HCT116 (cell line): ENCODE data around the gene ZFP36L2. TPM values are rescaled to one million over a fixed set of nuclear protein-coding genes. Genes with fewer than 3 reads are reported as not detected.

Source experiments
- ATAC-seq: fragments of 200-7000 bp; cut with Tn5 transposase; 2 replicates; pipeline ENCODE4 v1.9.1; 2020; ENCODE audit warnings: mild to moderate bottlenecking, moderate library complexity
- BruUV-seq: library from RNA; stranded (reverse); fragments of 400-500 nt; replicated peaks from 2 replicates; lab custom pipeline; 2021; lab: Mats Ljungman, UMichigan
- CTCF ChIA-PET: fragments of 300-600 bp; sonication (Branson Sonifier 250); formaldehyde crosslinking; loops from one replicate; lab custom pipeline; 2021; ENCODE audit warnings: antibody characterized with exemption; lab: Charles Lee
- POLR2A ChIA-PET: fragments of 300-600, 350-600 bp; sonication (Branson Sonifier 250); formaldehyde crosslinking; loops from one replicate; lab custom pipeline; 2021; ENCODE audit warnings: antibody characterized with exemption; lab: Charles Lee
- RAD21 ChIA-PET, 2 experiments: fragments of 300-600 bp; sonication (Branson Sonifier 250); formaldehyde crosslinking; loops; one replicate each; lab custom pipeline; 2023; ENCODE audit warnings: low total read pairs in 2 of 2; ENCODE audit not compliant: uncharacterized antibody in 2 of 2, unreplicated experiment in 2 of 2, low non-redundant PET in 1 of 2; lab: Charles Lee
- DNase-seq: peaks from one replicate; pipeline ENCODE4 v3.0.0-alpha.2; 2010; ENCODE audit warnings: low read depth, low spot score
- H2AFZ ChIP-seq: fragments of 200-600 bp; shearing (Covaris generic), sonication (generic); 2 replicates; pipeline ENCODE4 v1.6.1; 2017; ENCODE audit warnings: low read depth, mixed run types, mixed read lengths, antibody characterized with exemption, low read length; ENCODE audit not compliant: poor library complexity, severe bottlenecking
- H3K27ac ChIP-seq: 2 replicates; pipeline ENCODE4 v1.5.1; 2012; ENCODE audit warnings: low read depth, low read length
- H3K27me3 ChIP-seq: fragments of 200-600 bp; sonication (generic); 2 replicates; pipeline ENCODE4 v1.6.1; 2016; ENCODE audit warnings: mixed run types, low read length, mixed read lengths; ENCODE audit not compliant: insufficient read depth
- H3K36me3 ChIP-seq, 2 experiments: fragments of 200-500 bp in 1 of 2; fragments of 200-600 bp in 1 of 2; sonication (Bioruptor generic) in 1 of 2; sonication (generic) in 1 of 2; 2 replicates each; pipeline versions ENCODE4 v1.5.1 to v1.6.1; 2014 to 2016; ENCODE audit warnings: low read length in 2 of 2, inconsistent platforms in 1 of 2, mixed read lengths in 1 of 2, mixed run types in 1 of 2; ENCODE audit not compliant: insufficient read depth in 2 of 2, control insufficient read depth in 1 of 2
- H3K4me1 ChIP-seq, 2 experiments: fragments of 200-600 bp in 1 of 2; sonication (generic) in 1 of 2; 2 replicates each; pipeline versions ENCODE4 v1.5.1 to v1.6.1; 2012 to 2017; ENCODE audit warnings: low read length in 2 of 2, inconsistent platforms in 1 of 2, mild to moderate bottlenecking in 1 of 2, mixed read lengths in 1 of 2, mixed run types in 1 of 2, moderate library complexity in 1 of 2; ENCODE audit not compliant: insufficient read depth in 2 of 2, control insufficient read depth in 1 of 2
- H3K4me2 ChIP-seq: fragments of 200-600 bp; sonication (generic); 2 replicates; pipeline ENCODE4 v1.6.1; 2017; ENCODE audit warnings: mixed run types, low read length, mixed read lengths
- H3K4me3 ChIP-seq, 2 experiments: fragments of 200-600 bp in 1 of 2; sonication (generic) in 1 of 2; replicated peaks in 1 of 2; 2 replicates each; pipeline ENCODE4 v1.5.1; 2011 to 2016; ENCODE audit warnings: low read length in 2 of 2, control low read depth in 1 of 2, low read depth in 1 of 2, mild to moderate bottlenecking in 1 of 2, mixed read lengths in 1 of 2, mixed run types in 1 of 2
- H3K79me2 ChIP-seq: fragments of 200-600 bp; sonication (generic); 2 replicates; pipeline ENCODE4 v1.6.1; 2017; ENCODE audit warnings: mild to moderate bottlenecking, mixed run types, low read length, moderate library complexity, mixed read lengths; ENCODE audit not compliant: insufficient read depth
- H3K9ac ChIP-seq: fragments of 200-600 bp; sonication (generic); 2 replicates; pipeline ENCODE4 v1.6.1; 2016; ENCODE audit warnings: low read length, mixed read lengths
- H3K9me2 ChIP-seq: fragments of 200-600 bp; sonication (generic), shearing (Covaris generic); 2 replicates; pipeline ENCODE4 v1.6.1; 2017; ENCODE audit warnings: mixed run types, mild to moderate bottlenecking, moderate library complexity; ENCODE audit not compliant: insufficient read depth
- H3K9me3 ChIP-seq, 2 experiments: fragments of 200-500 bp in 1 of 2; fragments of 200-600 bp in 1 of 2; sonication (Bioruptor generic) in 1 of 2; sonication (generic) in 1 of 2; 2 replicates each; pipeline ENCODE4 v1.6.1; 2014 to 2017; ENCODE audit warnings: low read length in 2 of 2, mixed read lengths in 2 of 2, inconsistent platforms in 1 of 2, low read depth in 1 of 2, mild to moderate bottlenecking in 1 of 2, mixed run types in 1 of 2, moderate library complexity in 1 of 2; ENCODE audit not compliant: control insufficient read depth in 1 of 2, insufficient read depth in 1 of 2
- H4K20me1 ChIP-seq: fragments of 200-600 bp; sonication (generic), shearing (Covaris generic); 2 replicates; pipeline ENCODE4 v1.6.1; 2017; ENCODE audit warnings: mixed run types, mild to moderate bottlenecking, moderate library complexity; ENCODE audit not compliant: insufficient read depth
- EGR1 ChIP-seq: IDR thresholded peaks from 2 replicates; pipeline ENCODE4 v1.6.1; 2012; ENCODE audit warnings: low read depth
- JUND ChIP-seq: IDR thresholded peaks from 2 replicates; pipeline ENCODE4 v1.6.1; 2012
- POLR2A ChIP-seq: IDR thresholded peaks from 2 replicates; pipeline ENCODE4 v1.7.0; 2011; ENCODE audit warnings: borderline replicate concordance; ENCODE audit not compliant: insufficient read depth, insufficient read length; ENCODE audit errors: extremely low read depth
- POLR2AphosphoS5 ChIP-seq: IDR thresholded peaks from 2 replicates; pipeline ENCODE4 v1.6.1; 2011; ENCODE audit warnings: mild to moderate bottlenecking, low read depth, low read length, moderate library complexity
- RAD21 ChIP-seq: IDR thresholded peaks from 2 replicates; pipeline ENCODE4 v1.6.1; 2012; ENCODE audit warnings: low read depth, mild to moderate bottlenecking
- SIN3A ChIP-seq: IDR thresholded peaks from 2 replicates; pipeline ENCODE4 v1.6.1; 2012; ENCODE audit warnings: low read depth
- SP1 ChIP-seq: IDR thresholded peaks from 2 replicates; pipeline ENCODE4 v1.6.1; 2012; ENCODE audit warnings: low read depth
- SRF ChIP-seq: IDR thresholded peaks from 2 replicates; pipeline ENCODE4 v1.6.1; 2012; ENCODE audit warnings: low read depth
- YY1 ChIP-seq: IDR thresholded peaks from 2 replicates; pipeline ENCODE4 v1.6.1; 2011; ENCODE audit warnings: low read length, low read depth, moderate library complexity, mild to moderate bottlenecking; ENCODE audit not compliant: insufficient replicate concordance; ENCODE audit errors: extremely low read depth
- ZFX ChIP-seq: fragments of 450-650 bp; IDR thresholded peaks from 2 replicates; pipeline ENCODE4 v1.6.1; 2017
- intact Hi-C: fragments of 100-400 bp; cut with micrococcal nuclease; formaldehyde crosslinking; loops from 2 replicates; pipeline ENCODE4 v1.10.0; 2022
- total RNA-seq: library from RNA; stranded (reverse); gene quantifications from one replicate; pipeline ENCODE4 v1.2.1, GENCODE V29; 2021; ENCODE audit not compliant: unreplicated experiment
- TF ChIP-seq, protein P1 (sequence below): IDR thresholded peaks from 2 replicates; pipeline ENCODE4 v1.6.1; 2011; ENCODE audit warnings: mild to moderate bottlenecking, low read length, moderate library complexity; ENCODE audit not compliant: insufficient replicate concordance; ENCODE audit errors: extremely low read depth
- TF ChIP-seq, protein P2 (sequence below): IDR thresholded peaks from 2 replicates; pipeline ENCODE4 v1.6.1; 2012

ZFP36L2 gene
- total RNA-seq, 1 experiment from 2014 or later: 30.3 TPM

DNA sequence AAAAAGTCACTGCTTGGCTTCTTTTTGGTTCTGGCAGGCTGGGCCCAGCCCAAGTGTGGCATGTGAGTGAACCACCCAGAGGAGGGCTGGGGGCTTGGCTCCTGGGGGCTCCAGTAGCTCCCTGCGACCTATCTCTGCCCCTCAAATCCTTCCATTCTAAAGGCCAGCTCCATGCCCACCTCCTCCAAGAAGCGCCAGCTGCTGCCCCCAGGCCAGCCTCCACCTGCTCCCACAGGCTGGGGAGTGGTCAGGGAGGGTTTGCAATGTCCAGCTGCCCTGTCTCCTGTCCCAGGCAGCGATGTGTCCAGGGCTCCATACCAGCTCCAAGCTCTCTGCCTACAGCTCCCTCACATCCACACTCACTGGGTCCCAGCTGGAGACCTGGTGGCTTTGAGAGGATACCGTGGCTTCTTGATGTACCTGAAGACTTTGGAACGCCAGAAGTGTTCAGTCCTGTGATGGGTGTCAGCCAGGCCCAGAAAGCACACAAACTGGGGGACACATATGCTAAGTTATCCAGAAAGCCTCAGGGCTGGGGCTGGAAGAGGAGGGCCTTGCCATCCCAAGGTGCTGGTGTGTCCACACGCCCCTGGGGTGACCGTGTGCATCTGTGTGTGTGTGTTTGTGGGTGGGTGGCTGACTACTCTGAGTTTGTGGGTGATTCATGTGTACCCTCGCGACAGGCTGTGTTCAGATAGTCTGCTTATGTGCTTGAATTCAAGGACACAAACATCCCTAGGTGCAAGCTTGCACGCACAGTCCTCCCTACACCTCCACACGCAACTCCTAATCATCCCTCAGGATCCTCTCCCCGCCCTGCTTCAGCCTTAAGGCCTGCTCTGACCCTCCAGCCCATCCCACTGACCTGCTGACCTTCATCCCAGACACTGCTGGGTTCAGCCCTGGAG, 33.4 kb downstream of the ZFP36L2 start:
- BruUV-seq: no TSS peak
- H2AFZ ChIP-seq: no peak overlapping the region
- ChIA-PET CTCF (no interaction called here), POLR2A (no interaction called here), RAD21 (interaction anchor here in 1 of 2 experiments (0.7 kb wide), 1 partner anchor 60 kb away, joined by 3 read pairs; no protein-coding TSS in a partner anchor)
- peak overlapping the region; percentile 55; the same call in 1 of the 2 replicates for H3K4me2 ChIP-seq
- no peaks in the 10 kb centered on the region for H3K79me2 ChIP-seq
- H3K27me3 ChIP-seq: no peaks in the 10 kb centered on the region
- no peak for TF ChIP-seq POLR2A
- no peak for TF ChIP-seq SIN3A
- no peak for TF ChIP-seq SRF
- no peak for TF ChIP-seq EGR1
- no peak for TF ChIP-seq ZFX
- TF ChIP-seq, protein P1, sequence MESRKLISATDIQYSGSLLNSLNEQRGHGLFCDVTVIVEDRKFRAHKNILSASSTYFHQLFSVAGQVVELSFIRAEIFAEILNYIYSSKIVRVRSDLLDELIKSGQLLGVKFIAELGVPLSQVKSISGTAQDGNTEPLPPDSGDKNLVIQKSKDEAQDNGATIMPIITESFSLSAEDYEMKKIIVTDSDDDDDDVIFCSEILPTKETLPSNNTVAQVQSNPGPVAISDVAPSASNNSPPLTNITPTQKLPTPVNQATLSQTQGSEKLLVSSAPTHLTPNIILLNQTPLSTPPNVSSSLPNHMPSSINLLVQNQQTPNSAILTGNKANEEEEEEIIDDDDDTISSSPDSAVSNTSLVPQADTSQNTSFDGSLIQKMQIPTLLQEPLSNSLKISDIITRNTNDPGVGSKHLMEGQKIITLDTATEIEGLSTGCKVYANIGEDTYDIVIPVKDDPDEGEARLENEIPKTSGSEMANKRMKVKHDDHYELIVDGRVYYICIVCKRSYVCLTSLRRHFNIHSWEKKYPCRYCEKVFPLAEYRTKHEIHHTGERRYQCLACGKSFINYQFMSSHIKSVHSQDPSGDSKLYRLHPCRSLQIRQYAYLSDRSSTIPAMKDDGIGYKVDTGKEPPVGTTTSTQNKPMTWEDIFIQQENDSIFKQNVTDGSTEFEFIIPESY: no peak
- TF ChIP-seq POLR2AphosphoS5: no peak
- no peak for TF ChIP-seq RAD21
- no peak for TF ChIP-seq JUND
- TF ChIP-seq, protein P2, sequence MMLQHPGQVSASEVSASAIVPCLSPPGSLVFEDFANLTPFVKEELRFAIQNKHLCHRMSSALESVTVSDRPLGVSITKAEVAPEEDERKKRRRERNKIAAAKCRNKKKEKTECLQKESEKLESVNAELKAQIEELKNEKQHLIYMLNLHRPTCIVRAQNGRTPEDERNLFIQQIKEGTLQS: no peak
- TF ChIP-seq YY1: no peak
- TF ChIP-seq SP1: no peak
- H3K9me2 ChIP-seq: no peaks in the 10 kb centered on the region
- no peaks in the 10 kb centered on the region for H4K20me1 ChIP-seq
- H3K4me3 ChIP-seq: no peak overlapping the region
- peaks cover 27 to 34% of the 10 kb centered on the region in 2 experiments for H3K4me1 ChIP-seq
- no peak for DNase-seq
- no peak overlapping the region for H3K9ac ChIP-seq
- H3K27ac ChIP-seq: no peak overlapping the region; the same call in 1 of the 2 replicates
- no peaks in the 10 kb centered on the region for H3K36me3 ChIP-seq
- H3K9me3 ChIP-seq: no peaks in the 10 kb centered on the region
- no peak for ATAC-seq
- intact Hi-C loops: no loop called here
